HUES64 (cell line): Measurements from ENCODE around the gene ADAMTS7.
"Not testable (repeated sequence)": the region's sequence is repeated elsewhere in the genome, so short reads cannot be mapped to it uniquely, and the experiment has no call there.

Experiments
- H3K27ac ChIP-seq: 2 replicates; pipeline ENCODE4 v1.7.0; 2013; ENCODE audit warnings: low read depth, low read length, inconsistent platforms
- H3K27me3 ChIP-seq: 2 replicates; pipeline ENCODE4 v1.6.1; 2013; ENCODE audit warnings: mild to moderate bottlenecking, low read length; ENCODE audit not compliant: insufficient read depth
- H3K36me3 ChIP-seq: 2 replicates; pipeline ENCODE4 v1.6.1; 2013; ENCODE audit warnings: mild to moderate bottlenecking, low read length; ENCODE audit not compliant: insufficient read depth
- H3K4me1 ChIP-seq: 2 replicates; pipeline ENCODE4 v1.6.1; 2013; ENCODE audit warnings: mild to moderate bottlenecking, low read length, moderate library complexity; ENCODE audit not compliant: insufficient read depth
- H3K4me3 ChIP-seq: 2 replicates; pipeline ENCODE4 v1.5.1; 2013; ENCODE audit warnings: mild to moderate bottlenecking, low read length, moderate library complexity
- H3K9ac ChIP-seq: 2 replicates; pipeline ENCODE4 v1.6.1; 2013; ENCODE audit warnings: mild to moderate bottlenecking, low read depth, low read length
- H3K9me3 ChIP-seq: 2 replicates; pipeline ENCODE4 v1.6.1; 2013; ENCODE audit warnings: low read depth, low read length; ENCODE audit not compliant: insufficient read depth
- WGBS: fragments of 150-250, 120-280 bp; methylation state at CpG from one replicate; pipeline ENCODE4 v1.1.7; 2013; ENCODE audit warnings: missing lambda C conversion rate; 5-methylcytosine and 5-hydroxymethylcytosine counted together

The ADAMTS7 gene

GRCh38 chr15:78769473-78770225 is 41.6 kb downstream of the ADAMTS7 start:
- not testable (repeated sequence) for H3K9me3 ChIP-seq, H3K27me3 ChIP-seq, H3K4me3 ChIP-seq, H3K4me1 ChIP-seq, H3K36me3 ChIP-seq, H3K27ac ChIP-seq, H3K9ac ChIP-seq
- WGBS, result 94% methylated on average over 10 of the region's 12 CpGs

- Histone ChIP-seq H3K27me3 (no peaks in the 10 kb centered on the region), H3K9me3 (no peaks in the 10 kb centered on the region), H3K4me1 (peaks cover 4% of the 10 kb centered on the region; the same call in 1 of the 2 replicates), H3K9ac (no peak overlapping the region), H3K27ac (no peak overlapping the region), H3K4me3 (no peak overlapping the region), H3K36me3 (no peaks in the 10 kb centered on the region)
- 92% methylated on average over 18 of the region's 18 CpGs for WGBS
These were observed 42.5 kb downstream of the ADAMTS7 start for GRCh38 chr15:78768531-78769408.

- Histone ChIP-seq H3K4me1 (peaks cover 4% of the 10 kb centered on the region; the same call in 1 of the 2 replicates), H3K36me3 (no peaks in the 10 kb centered on the region), H3K27me3 (no peaks in the 10 kb centered on the region), H3K9me3 (no peaks in the 10 kb centered on the region), H3K27ac (no peak overlapping the region), H3K4me3 (no peak overlapping the region), H3K9ac (no peak overlapping the region)
- 65% methylated on average over 11 of the region's 13 CpGs for WGBS
These were observed 43.2 kb downstream of the ADAMTS7 start for GRCh38 chr15:78768096-78768495.

GRCh38 chr15:78767331-78767951 is 43.8 kb downstream of the ADAMTS7 start:
- Histone ChIP-seq H3K36me3 (no peaks in the 10 kb centered on the region), H3K27me3 (no peaks in the 10 kb centered on the region), H3K9me3 (no peaks in the 10 kb centered on the region), H3K9ac (no peak overlapping the region), H3K27ac (no peak overlapping the region; the same call in 1 of the 2 replicates), H3K4me1 (peaks cover 4% of the 10 kb centered on the region; the same call in 1 of the 2 replicates), H3K4me3 (no peak overlapping the region)
- WGBS, result 93% methylated on average over 15 of the region's 16 CpGs

GRCh38 chr15:78766641-78767071 is 44.6 kb downstream of the ADAMTS7 start:
- H3K4me1 ChIP-seq, result not testable (repeated sequence)

GRCh38 chr15:78766041-78766440 is 45.2 kb downstream of the ADAMTS7 start:
- H3K27ac ChIP-seq, result no peak overlapping the region
- no peaks in the 10 kb centered on the region for H3K36me3 ChIP-seq
- WGBS, result 97% methylated on average over 6 of the region's 6 CpGs
- no peaks in the 10 kb centered on the region for H3K27me3 ChIP-seq
- peaks cover 4% of the 10 kb centered on the region; the same call in 1 of the 2 replicates for H3K4me1 ChIP-seq
- H3K9me3 ChIP-seq, result no peaks in the 10 kb centered on the region
- no peak overlapping the region for H3K9ac ChIP-seq
- H3K4me3 ChIP-seq, result no peak overlapping the region

More at GRCh38 chr15:78766641-78767071, 44.6 kb downstream of the ADAMTS7 start:
- H3K27ac ChIP-seq, H3K4me3 ChIP-seq, H3K36me3 ChIP-seq, H3K27me3 ChIP-seq, H3K9me3 ChIP-seq, H3K9ac ChIP-seq: not testable (repeated sequence)
- 95% methylated on average over 20 of the region's 21 CpGs for WGBS

- H3K36me3 ChIP-seq, H3K4me3 ChIP-seq, H3K27ac ChIP-seq, H3K9me3 ChIP-seq, H3K4me1 ChIP-seq, H3K9ac ChIP-seq, H3K27me3 ChIP-seq: not testable (repeated sequence)
- 87% methylated on average over 17 of the region's 18 CpGs for WGBS
These were observed 46.0 kb downstream of the ADAMTS7 start for GRCh38 chr15:78765154-78765860.

GRCh38 chr15:78764340-78765153 is 46.7 kb downstream of the ADAMTS7 start:
- not testable (repeated sequence) for H3K9ac ChIP-seq, H3K36me3 ChIP-seq, H3K27me3 ChIP-seq, H3K4me1 ChIP-seq, H3K4me3 ChIP-seq, H3K27ac ChIP-seq, H3K9me3 ChIP-seq
- 94% methylated on average over 27 of the region's 28 CpGs for WGBS

GRCh38 chr15:78763796-78764241 is 47.4 kb downstream of the ADAMTS7 start:
- WGBS, result 93% methylated on average over 26 of the region's 26 CpGs
- no peak overlapping the region for H3K4me3 ChIP-seq
- H3K4me1 ChIP-seq, result peaks cover 4% of the 10 kb centered on the region; the same call in 1 of the 2 replicates
- no peaks in the 10 kb centered on the region for H3K27me3 ChIP-seq
- H3K36me3 ChIP-seq, result no peaks in the 10 kb centered on the region
- H3K27ac ChIP-seq, result no peak overlapping the region
- H3K9ac ChIP-seq, result no peak overlapping the region
- H3K9me3 ChIP-seq, result no peaks in the 10 kb centered on the region
